PC-9 (cell line): ENCODE results near the gene MAP7D2. TPM values are rescaled to one million over a fixed set of nuclear protein-coding genes. Genes with fewer than 3 reads are reported as not detected.

Experiments used
- BruUV-seq: library from RNA; stranded (reverse); fragments of 400-500 nt; replicated peaks from 2 replicates; lab custom pipeline; 2021; lab: Mats Ljungman, UMichigan
- CTCF ChIA-PET: fragments of 300-600 bp; sonication (Branson Sonifier 250); formaldehyde crosslinking; loops from one replicate; lab custom pipeline; 2022; ENCODE audit warnings: antibody characterized with exemption; lab: Charles Lee
- POLR2A ChIA-PET: fragments of 300-600 bp; sonication (Branson Sonifier 250); formaldehyde crosslinking; loops from one replicate; lab custom pipeline; 2022; ENCODE audit warnings: antibody characterized with exemption; ENCODE audit not compliant: unreplicated experiment; lab: Charles Lee
- DNase-seq, 2 experiments: peaks; one replicate each; pipeline versions ENCODE4 v3.0.0 to v3.0.0-alpha.2; 2015 to 2022; ENCODE audit warnings: mixed read lengths in 1 of 2
- H2AFZ ChIP-seq: fragments of 200-600 bp; sonication (generic); 2 replicates; pipeline ENCODE4 v1.8.1; 2017; ENCODE audit warnings: antibody characterized with exemption
- H3F3A ChIP-seq: fragments of 200-600 bp; sonication (generic); 2 replicates; pipeline ENCODE4 v1.8.1; 2017; ENCODE audit warnings: antibody characterized with exemption, mild to moderate bottlenecking, low read depth; ENCODE audit not compliant: insufficient read depth
- H3K27ac ChIP-seq: fragments of 200-600 bp; sonication (generic); 2 replicates; pipeline ENCODE4 v1.6.1; 2016; ENCODE audit warnings: mixed run types
- H3K27me3 ChIP-seq: fragments of 200-600 bp; sonication (generic); 2 replicates; pipeline ENCODE4 v1.6.1; 2016; ENCODE audit warnings: low read depth, mixed run types; ENCODE audit not compliant: insufficient read depth
- H3K36me3 ChIP-seq: fragments of 200-600 bp; sonication (generic); 2 replicates; pipeline ENCODE4 v1.6.1; 2016; ENCODE audit warnings: low read depth, mixed run types
- H3K4me1 ChIP-seq: fragments of 200-600 bp; sonication (generic); replicated peaks from 2 replicates; pipeline ENCODE4 v1.6.1; 2016; ENCODE audit warnings: mixed run types; ENCODE audit not compliant: insufficient read depth
- H3K4me2 ChIP-seq: fragments of 200-600 bp; sonication (generic); 2 replicates; pipeline ENCODE4 v1.6.1; 2017; ENCODE audit warnings: mixed run types
- H3K4me3 ChIP-seq: fragments of 200-600 bp; sonication (generic); 2 replicates; pipeline ENCODE4 v1.6.1; 2016; ENCODE audit warnings: mixed run types
- H3K79me2 ChIP-seq: fragments of 200-600 bp; sonication (generic); 2 replicates; pipeline ENCODE4 v1.6.1; 2017; ENCODE audit warnings: low read depth, mixed run types
- H3K9me2 ChIP-seq: fragments of 200-600 bp; sonication (generic); 2 replicates; pipeline ENCODE4 v1.8.1; 2017; ENCODE audit warnings: mild to moderate bottlenecking; ENCODE audit not compliant: insufficient read depth
- H3K9me3 ChIP-seq: fragments of 200-600 bp; sonication (generic); 2 replicates; pipeline ENCODE4 v1.8.1; 2016; ENCODE audit warnings: low read depth; ENCODE audit not compliant: insufficient read depth
- H4K20me1 ChIP-seq: fragments of 200-600 bp; sonication (generic); 2 replicates; pipeline ENCODE4 v1.8.1; 2017; ENCODE audit not compliant: insufficient read depth
- CTCF ChIP-seq: fragments of 200-600 bp; sonication (generic); conservative IDR thresholded peaks from 2 replicates; pipeline ENCODE4 v1.6.1; 2017; ENCODE audit warnings: mixed run types, antibody characterized with exemption, mild to moderate bottlenecking, moderate library complexity
- EZH2 ChIP-seq: fragments of 200-600 bp; sonication (generic); IDR thresholded peaks from 2 replicates; pipeline ENCODE4 v1.8.0; 2017; ENCODE audit warnings: antibody characterized with exemption, low read depth
- intact Hi-C: fragments of 100-400 bp; cut with micrococcal nuclease; formaldehyde crosslinking; loops from one replicate; pipeline ENCODE4 v1.10.0; 2022; ENCODE audit not compliant: unreplicated experiment
- total RNA-seq: library from RNA; stranded (reverse); gene quantifications from 2 replicates; pipeline ENCODE4 v1.2.3, GENCODE V29; 2021

MAP7D2 gene
- total RNA-seq, 1 experiment from 2014 or later, result not detected

GRCh38 chrX:19964017-19964710, 152.5 kb downstream of the MAP7D2 start:
- Histone ChIP-seq H3K36me3 (no peaks in the 10 kb centered on the region), H3K9me2 (no peaks in the 10 kb centered on the region), H3F3A (no peaks in the 10 kb centered on the region), H3K79me2 (no peaks in the 10 kb centered on the region), H2AFZ (no peak overlapping the region), H4K20me1 (no peaks in the 10 kb centered on the region), H3K4me3 (no peak overlapping the region), H3K4me1 (no peaks in the 10 kb centered on the region), H3K27me3 (no peaks in the 10 kb centered on the region), H3K27ac (no peak overlapping the region), H3K4me2 (no peak overlapping the region), H3K9me3 (no peaks in the 10 kb centered on the region)
- no peak for DNase-seq
- POLR2A ChIA-PET, result no interaction called here
- no peak for TF ChIP-seq CTCF
- TF ChIP-seq EZH2, result no peak
- no TSS peak for BruUV-seq
- CTCF ChIA-PET, result no interaction called here
- intact Hi-C loops, result no loop called here

GRCh38 chrX:19960913-19961312, 155.8 kb downstream of the MAP7D2 start:
- no TSS peak for BruUV-seq
- Histone ChIP-seq H3K36me3 (no peaks in the 10 kb centered on the region), H2AFZ (no peak overlapping the region), H3K79me2 (no peaks in the 10 kb centered on the region), H4K20me1 (no peaks in the 10 kb centered on the region), H3K4me2 (no peak overlapping the region), H3K27me3 (no peaks in the 10 kb centered on the region), H3K9me2 (no peaks in the 10 kb centered on the region), H3K27ac (no peak overlapping the region), H3K9me3 (no peaks in the 10 kb centered on the region), H3K4me1 (no peaks in the 10 kb centered on the region), H3K4me3 (no peak overlapping the region), H3F3A (no peaks in the 10 kb centered on the region)
- no peak for TF ChIP-seq CTCF
- TF ChIP-seq EZH2, result no peak
- CTCF ChIA-PET, result no interaction called here
- POLR2A ChIA-PET, result no interaction called here
- no peak for DNase-seq
- intact Hi-C loops, result no loop called here

GRCh38 chrX:19958552-19959486, 157.9 kb downstream of the MAP7D2 start:
- BruUV-seq, result no TSS peak
- Histone ChIP-seq H3K36me3 (no peaks in the 10 kb centered on the region), H3K4me1 (no peaks in the 10 kb centered on the region), H2AFZ (no peak overlapping the region), H3K9me2 (no peaks in the 10 kb centered on the region), H3K27me3 (no peaks in the 10 kb centered on the region), H3K4me3 (no peak overlapping the region), H3K27ac (no peak overlapping the region), H3K79me2 (no peaks in the 10 kb centered on the region), H3F3A (no peaks in the 10 kb centered on the region), H3K9me3 (no peaks in the 10 kb centered on the region), H4K20me1 (no peaks in the 10 kb centered on the region), H3K4me2 (no peak overlapping the region)
- ChIA-PET CTCF (no interaction called here), POLR2A (no interaction called here)
- TF ChIP-seq EZH2, result no peak
- no peak for TF ChIP-seq CTCF
- DNase-seq, result no peak
- intact Hi-C loops, result no loop called here
